SK-N-SH treated with all-trans-retinoic acid at 6 μM for 48 hours (cell line): ENCODE results near the gene NOTCH3.

ENCODE experiments used
- CREB5 ChIP-seq: fragments of 250-450 bp; sonication (Bioruptor Pico); IDR thresholded peaks from 2 replicates; pipeline ENCODE4 v1.5.1; 2020; ENCODE audit warnings: low read depth, mild to moderate bottlenecking, moderate library complexity
- PATZ1 ChIP-seq: fragments of 250-450 bp; sonication (Bioruptor Pico); IDR thresholded peaks from 2 replicates; pipeline ENCODE4 v1.8.0; 2020; ENCODE audit warnings: mild to moderate bottlenecking, moderate library complexity, borderline replicate concordance
- RARB ChIP-seq: fragments of 250-450 bp; sonication (Bioruptor Pico); IDR thresholded peaks from 2 replicates; pipeline ENCODE4 v1.8.0; 2021; ENCODE audit warnings: mild to moderate bottlenecking, moderate library complexity
- ZC3H10 ChIP-seq: fragments of 250-450 bp; sonication (Bioruptor Pico); IDR thresholded peaks from 2 replicates; pipeline ENCODE4 v1.5.1; 2021; ENCODE audit warnings: mild to moderate bottlenecking, moderate library complexity

DNA sequence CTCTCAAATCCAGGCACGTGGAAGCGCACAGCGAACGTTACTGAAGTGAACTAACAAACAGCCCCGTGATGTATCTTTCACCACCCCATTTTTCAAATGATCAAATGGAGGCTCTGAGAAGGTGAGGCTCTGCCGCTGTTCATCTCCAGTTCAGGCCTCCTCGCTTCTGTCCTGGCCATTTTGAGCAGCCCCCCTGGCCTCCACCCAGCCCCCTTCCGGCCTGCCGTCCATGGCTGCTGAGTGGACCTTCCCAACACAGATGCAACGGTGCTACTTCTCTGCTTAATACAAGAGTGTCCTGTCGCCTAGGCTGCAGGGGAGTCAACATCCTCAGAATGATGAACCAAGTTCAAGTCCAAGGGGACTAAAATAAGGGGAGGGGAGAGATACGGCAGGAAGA is 83.9 kb downstream of the NOTCH3 start:
- no peak for TF ChIP-seq PATZ1
- TF ChIP-seq ZC3H10 (CRISPR knock-in tag): no peak
- no peak for TF ChIP-seq CREB5 (CRISPR knock-in tag)
- no peak for TF ChIP-seq RARB (CRISPR knock-in tag)
